GM12878 (cell line): ENCODE data around the gene PRR12. TPM values are rescaled to one million over a fixed set of nuclear protein-coding genes. Genes with fewer than 3 reads are reported as not detected.

Source experiments
- ATAC-seq: fragments of 200-7000 bp; cut with Tn5 transposase; 3 replicates; pipeline ENCODE4 v1.9.1; 2020; ENCODE audit warnings: mild to moderate bottlenecking, moderate library complexity
- BruUV-seq: library from RNA; stranded (reverse); fragments of 400-500 nt; replicated peaks from 2 replicates; lab custom pipeline; 2021; lab: Mats Ljungman, UMichigan
- CTCF ChIA-PET: fragments of 300-600 bp; sonication (Branson Sonifier 250); formaldehyde crosslinking; extraction: SDS; loops from one replicate; lab custom pipeline; 2021; ENCODE audit warnings: inconsistent platforms; lab: Yijun Ruan, JAX
- POLR2A ChIA-PET: fragments of 350-600 bp; formaldehyde crosslinking; extraction: SDS; loops from one replicate; lab custom pipeline; 2021; ENCODE audit warnings: inconsistent platforms; lab: Charles Lee
- RAD21 ChIA-PET: fragments of 300-600 bp; sonication (Branson Sonifier 250); formaldehyde crosslinking; loops from one replicate; lab custom pipeline; 2023; ENCODE audit warnings: antibody characterized with exemption; ENCODE audit not compliant: unreplicated experiment; lab: Charles Lee
- SMC1A ChIA-PET: fragments of 300-600 bp; sonication (Branson Sonifier 250); formaldehyde crosslinking; loops from one replicate; lab custom pipeline; 2023; ENCODE audit not compliant: unreplicated experiment, uncharacterized antibody; lab: Charles Lee
- DNase-seq: peaks from one replicate; pipeline ENCODE4 v3.0.0-alpha.2; 2011; ENCODE audit warnings: low read depth, low spot score
- FAIRE-seq: peaks from 3 replicates; lab custom pipeline; 2011; peaks lifted over from hg19 to GRCh38; lab: Jason Lieb, UNC
- H2AFZ ChIP-seq: 2 replicates; pipeline ENCODE4 v1.6.0; 2011; ENCODE audit warnings: low read depth, low read length, control low read depth; ENCODE audit not compliant: control insufficient read depth
- H3K27ac ChIP-seq: 2 replicates; pipeline ENCODE4 v1.5.1; 2011; ENCODE audit warnings: control low read depth; ENCODE audit not compliant: control insufficient read depth, insufficient read depth
- H3K27me3 ChIP-seq, 2 experiments: replicated peaks in 1 of 2; 2 replicates each; pipeline versions ENCODE4 v1.6.0 to v1.6.1; 2011; ENCODE audit warnings: low read length in 1 of 2; ENCODE audit not compliant: control insufficient read depth in 2 of 2, insufficient read depth in 2 of 2
- H3K36me3 ChIP-seq, 2 experiments: 2 replicates each; pipeline ENCODE4 v1.5.1; 2011; ENCODE audit warnings: low read length in 1 of 2; ENCODE audit not compliant: control insufficient read depth in 2 of 2, insufficient read depth in 2 of 2
- H3K4me1 ChIP-seq: 2 replicates; pipeline ENCODE4 v1.6.1; 2011; ENCODE audit warnings: mild to moderate bottlenecking, low read length, moderate library complexity, mixed read lengths; ENCODE audit not compliant: control insufficient read depth, insufficient read depth
- H3K4me2 ChIP-seq: 2 replicates; pipeline ENCODE4 v1.6.0; 2011; ENCODE audit warnings: control low read depth; ENCODE audit not compliant: control insufficient read depth, insufficient read depth
- H3K4me3 ChIP-seq: fragments of 200-600 bp; sonication (generic); 2 replicates; pipeline ENCODE4 v1.5.1; 2016
- H3K79me2 ChIP-seq: 2 replicates; pipeline ENCODE4 v1.6.0; 2011; ENCODE audit warnings: low read length; ENCODE audit not compliant: control insufficient read depth, insufficient read depth
- H3K9ac ChIP-seq: 2 replicates; pipeline ENCODE4 v1.8.0; 2011; ENCODE audit warnings: low read length, control low read depth, mixed read lengths; ENCODE audit not compliant: control insufficient read depth, insufficient read depth
- H3K9me3 ChIP-seq: replicated peaks from 3 replicates; pipeline ENCODE4 v1.5.1; 2011; ENCODE audit warnings: mild to moderate bottlenecking, low read length; ENCODE audit not compliant: control insufficient read depth, insufficient read depth
- H4K20me1 ChIP-seq: 2 replicates; pipeline ENCODE4 v1.6.0; 2011; ENCODE audit not compliant: control insufficient read depth, insufficient read depth
- ASH2L ChIP-seq: fragments of 300-600, 200-600 bp; sonication (generic); IDR thresholded peaks from 2 replicates; pipeline ENCODE4 v1.6.1; 2017; ENCODE audit warnings: low read depth, mild to moderate bottlenecking, borderline replicate concordance
- LARP7 ChIP-seq: fragments of 450-650 bp; IDR thresholded peaks from 2 replicates; pipeline ENCODE4 v1.6.1; 2017; ENCODE audit warnings: mild to moderate bottlenecking
- MLLT1 ChIP-seq: fragments of 450-650 bp; IDR thresholded peaks from 2 replicates; pipeline ENCODE4 v1.6.1; 2016; ENCODE audit warnings: mild to moderate bottlenecking
- MTA3 ChIP-seq: IDR thresholded peaks from 2 replicates; pipeline ENCODE4 v1.6.1; 2012; ENCODE audit warnings: low read length, inconsistent platforms, borderline replicate concordance
- SPI1 ChIP-seq: IDR thresholded peaks from 2 replicates; pipeline ENCODE4 v1.6.1; 2011; ENCODE audit warnings: low read depth, mild to moderate bottlenecking, low read length, moderate library complexity, borderline replicate concordance; ENCODE audit not compliant: insufficient read depth
- SRF ChIP-seq, 2 experiments: IDR thresholded peaks; 2 replicates each; pipeline ENCODE4 v1.6.1; 2011; ENCODE audit warnings: low read depth in 2 of 2, low read length in 2 of 2, mild to moderate bottlenecking in 1 of 2, moderate library complexity in 1 of 2
- SUPT20H ChIP-seq: IDR thresholded peaks from 2 replicates; pipeline ENCODE4 v1.6.1; 2011; ENCODE audit warnings: low read depth, mild to moderate bottlenecking, low read length, moderate library complexity, borderline replicate concordance; ENCODE audit not compliant: control insufficient read depth
- WGBS: methylation state at CpG from one replicate; pipeline ENCODE4 v1.1.6; 2016; ENCODE audit warnings: low lambda C conversion rate; ENCODE audit not compliant: insufficient replicate concordance, insufficient coverage; ENCODE audit errors: missing lambda C conversion rate; 5-methylcytosine and 5-hydroxymethylcytosine counted together
- in situ Hi-C: fragments of 300-500 bp; cut with MboI; formaldehyde crosslinking; loops from 9 replicates; pipeline ENCODE4 v1.14.3; 2018; ENCODE audit warnings: mixed read lengths
- intact Hi-C: fragments of 100-400 bp; cut with micrococcal nuclease; formaldehyde crosslinking; loops from one replicate; pipeline ENCODE4 v1.14.2; 2022; ENCODE audit not compliant: unreplicated experiment
- polyA plus RNA-seq, 11 experiments: library from polyadenylated mRNA; depleted of rRNA in 4 of 11; unstranded in 6 of 11; stranded (reverse) in 5 of 11; fragments of >200 nt; fragmentation: Nextera tagmentation in 4 of 11; fragmentation: Illumina TruSeq in 1 of 11; extraction: Ambion mirVana in 4 of 11; extraction: Trizol in 1 of 11; gene quantifications; 1 replicate in 1 of 11; 2 replicates in 10 of 11; pipeline versions ENCODE4 v1.2.1 to v1.2.3, GENCODE V29; 2011 to 2016; ENCODE audit warnings: inconsistent platforms in 2 of 11, missing spikeins in 2 of 11, low read depth in 1 of 11
- total RNA-seq, 4 experiments: library from RNA; depleted of rRNA in 3 of 4; stranded (reverse); fragments of >200 nt in 3 of 4; fragmentation: Illumina TruSeq in 1 of 4; extraction: Trizol in 1 of 4; gene quantifications; 2 replicates each; pipeline versions ENCODE4 v1.2.1 to v1.2.3, GENCODE V29; 2013 to 2021

The PRR12 gene
- total and polyA plus RNA-seq, 10 of the 15 experiments (the other 5 are each of a cell fraction or from before 2014, with no cell fraction given), result 0.02 to 25.3 (median 1.6) TPM

GRCh38 chr19:49667473-49667872 is 76.5 kb downstream of the PRR12 start:
- POLR2A ChIA-PET, result interaction anchor here (0.5 to 6.0 kb wide), 4 partner anchors 9 to 206 kb away, joined by 3 to 126 read pairs (median 7); partner anchors contain the start of genes PRMT1 and RRAS
- peaks cover 6 to 7% of the 10 kb centered on the region in 2 experiments for H3K36me3 ChIP-seq
- H3K9ac ChIP-seq, result peak overlapping the region; percentile 97; the same call in 1 of the 2 replicates
- intact Hi-C loops, result no loop called here
- H3K4me1 ChIP-seq, result peaks cover 21% of the 10 kb centered on the region
- DNase-seq (no peak), ATAC-seq (no peak), FAIRE-seq (no peak)
- RAD21 ChIA-PET, result interaction anchor here (0.6 to 1.4 kb wide), 3 partner anchors 13 to 27 kb away, joined by 4 to 7 read pairs (median 4); partner anchors contain the start of gene RRAS
- peaks cover 35% of the 10 kb centered on the region for H3K79me2 ChIP-seq
- CTCF ChIA-PET, result interaction anchor here (1.1 to 5.5 kb wide), 3 partner anchors 8 to 27 kb away, joined by 3 to 80 read pairs (median 5); partner anchors contain the start of genes PRMT1 and RRAS
- no peaks in the 10 kb centered on the region for H3K27me3 ChIP-seq
- H3K4me2 ChIP-seq, result peak overlapping the region; percentile 81; the same call in 1 of the 2 replicates
- peak overlapping the region; percentile 99; the same call in 1 of the 2 replicates for H3K4me3 ChIP-seq
- 95% methylated on average over 2 of the region's 2 CpGs for WGBS
- no peak overlapping the region for H2AFZ ChIP-seq
- no peak for TF ChIP-seq MTA3
- peak in 1 of 2 experiments; percentile 79; a peak in 2 of 4 replicates for TF ChIP-seq SRF (IDR thresholded peaks at IDR 0.05; ENCODE audit: low read depth in 2 of 2, low read length in 2 of 2)
- TF ChIP-seq LARP7, result no peak
- TF ChIP-seq ASH2L, result no peak
- TF ChIP-seq SUPT20H, result no peak
- TF ChIP-seq MLLT1, result peak; percentile 99
- peak; percentile 58; the same call in 1 of the 2 replicates for TF ChIP-seq SPI1
- SMC1A ChIA-PET, result no interaction called here
- no peaks in the 10 kb centered on the region for H3K9me3 ChIP-seq
- in situ Hi-C loops, result loop anchor here (5.0 kb wide), 1 partner anchor 170 kb away; the partner anchor contains the start of gene RPS11
- BruUV-seq, result no TSS peak
- peaks cover 4% of the 10 kb centered on the region for H4K20me1 ChIP-seq
- H3K27ac ChIP-seq, result no peak overlapping the region
